SK-N-SH (cell line): ENCODE results near the gene TTC28.

ENCODE experiments used
- CHD2 ChIP-seq: fragments of 150-350 bp; IDR thresholded peaks from 2 replicates; pipeline ENCODE4 v1.6.1; 2018; ENCODE audit warnings: low read length; ENCODE audit not compliant: partially characterized antibody
- USF2 ChIP-seq: fragments of 150-350 bp; IDR thresholded peaks from 2 replicates; pipeline ENCODE4 v1.6.1; 2017; ENCODE audit warnings: antibody characterized with exemption, low read length, low read depth, borderline replicate concordance
- TF ChIP-seq, protein P1 (sequence below): fragments of 200-600 bp; sonication (generic); IDR thresholded peaks from 2 replicates; pipeline ENCODE4 v1.6.1; 2017; ENCODE audit warnings: antibody characterized with exemption, mild to moderate bottlenecking, moderate library complexity

DNA sequence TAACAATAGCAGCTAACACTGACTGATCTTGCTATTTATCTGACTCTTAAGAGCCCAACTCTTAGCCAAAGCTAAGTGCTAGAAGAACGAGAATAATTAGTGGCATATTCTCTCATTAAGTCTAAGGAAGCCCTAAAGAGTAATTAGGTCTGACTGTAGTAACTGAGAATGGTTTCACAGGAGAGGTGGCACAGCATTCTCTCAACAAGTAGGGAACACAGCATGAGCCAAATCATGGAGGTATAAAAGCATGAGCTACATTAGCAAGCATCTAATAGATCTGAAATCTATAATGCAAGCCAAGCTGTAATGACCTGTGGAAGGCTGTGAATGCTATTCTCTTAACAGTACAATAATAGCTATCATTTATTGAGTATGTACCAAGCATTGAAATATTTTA lies 230.6 kb downstream of the TTC28 start:
- TF ChIP-seq, protein P1, sequence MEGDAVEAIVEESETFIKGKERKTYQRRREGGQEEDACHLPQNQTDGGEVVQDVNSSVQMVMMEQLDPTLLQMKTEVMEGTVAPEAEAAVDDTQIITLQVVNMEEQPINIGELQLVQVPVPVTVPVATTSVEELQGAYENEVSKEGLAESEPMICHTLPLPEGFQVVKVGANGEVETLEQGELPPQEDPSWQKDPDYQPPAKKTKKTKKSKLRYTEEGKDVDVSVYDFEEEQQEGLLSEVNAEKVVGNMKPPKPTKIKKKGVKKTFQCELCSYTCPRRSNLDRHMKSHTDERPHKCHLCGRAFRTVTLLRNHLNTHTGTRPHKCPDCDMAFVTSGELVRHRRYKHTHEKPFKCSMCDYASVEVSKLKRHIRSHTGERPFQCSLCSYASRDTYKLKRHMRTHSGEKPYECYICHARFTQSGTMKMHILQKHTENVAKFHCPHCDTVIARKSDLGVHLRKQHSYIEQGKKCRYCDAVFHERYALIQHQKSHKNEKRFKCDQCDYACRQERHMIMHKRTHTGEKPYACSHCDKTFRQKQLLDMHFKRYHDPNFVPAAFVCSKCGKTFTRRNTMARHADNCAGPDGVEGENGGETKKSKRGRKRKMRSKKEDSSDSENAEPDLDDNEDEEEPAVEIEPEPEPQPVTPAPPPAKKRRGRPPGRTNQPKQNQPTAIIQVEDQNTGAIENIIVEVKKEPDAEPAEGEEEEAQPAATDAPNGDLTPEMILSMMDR: no peak
- TF ChIP-seq CHD2 (no peak), USF2 (no peak)
